Measurements from ENCODE around the gene NMT1.
"Not testable (repeated sequence)": the region's sequence is repeated elsewhere in the genome, so short reads cannot be mapped to it uniquely, and the experiment has no call there.

Gene NMT1

GRCh38 chr17:45118691-45119090 is 57.6 kb downstream of the NMT1 start:
- no peak for DNase-seq (ENCODE audit: low read depth in 1 of 2, low spot score in 1 of 2)

- DNase-seq (ENCODE audit: low read depth in 1 of 2, low spot score in 1 of 2) = no peak
Observed at GRCh38 chr17:45119964-45120363, 58.8 kb downstream of the NMT1 start.

GRCh38 chr17:45120558-45120957 is 59.4 kb downstream of the NMT1 start:
- no peak for DNase-seq (ENCODE audit: low read depth in 1 of 2, low spot score in 1 of 2)

DNA sequence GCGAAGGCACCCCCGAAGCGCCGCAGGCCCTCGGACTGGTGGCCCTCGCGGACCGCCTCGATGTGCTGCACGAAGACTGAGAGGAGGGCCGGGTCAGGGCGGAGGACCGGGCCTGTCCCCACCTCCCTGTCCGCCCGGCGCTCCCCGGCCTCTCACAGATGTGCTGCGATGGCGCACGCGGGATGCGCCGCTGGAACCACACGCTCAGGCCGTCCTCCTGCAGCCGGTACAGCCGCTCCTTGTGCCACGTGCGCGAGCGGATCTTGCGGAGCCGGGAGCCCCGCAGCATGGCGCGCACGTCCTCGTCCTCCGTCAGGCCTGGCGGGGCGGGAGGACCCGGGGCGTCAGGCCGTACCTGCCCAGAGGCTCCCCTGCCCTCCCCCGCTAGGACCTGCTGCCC is 59.9 kb downstream of the NMT1 start:
- DNase-seq (ENCODE audit: low read depth in 1 of 2, low spot score in 1 of 2) = no peak

DNA sequence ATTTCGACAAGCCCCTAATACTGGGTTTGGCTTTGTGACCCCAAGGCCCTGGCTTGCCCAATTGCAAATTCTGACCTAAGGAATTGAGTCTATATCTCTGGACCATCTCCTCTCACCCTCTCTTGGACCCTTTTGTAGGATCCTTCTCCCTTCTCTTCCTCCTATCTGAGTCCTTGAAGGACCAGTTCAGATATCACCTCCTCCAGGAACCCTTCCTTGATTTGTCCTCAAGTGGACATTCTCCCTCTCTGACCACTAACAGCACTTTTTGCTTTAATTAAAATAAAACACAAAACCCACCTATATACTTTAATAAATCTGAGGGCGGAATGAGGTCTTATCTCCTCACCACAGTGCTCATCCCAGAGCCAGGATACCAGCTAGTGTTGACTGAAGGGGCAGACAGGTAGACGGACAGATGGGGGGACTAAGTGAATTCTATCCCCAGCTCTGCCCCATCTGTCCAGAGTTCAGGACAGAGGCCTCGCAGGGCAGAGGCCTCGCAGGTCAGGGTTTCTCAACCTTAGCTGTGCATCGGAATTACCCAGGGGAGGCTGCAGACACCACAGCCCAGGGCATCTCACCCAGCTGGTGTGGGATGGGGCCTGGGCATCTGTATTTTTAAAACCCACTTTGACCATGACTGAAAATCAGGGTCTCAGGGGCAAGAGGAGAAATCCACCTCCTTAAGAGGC is 62.1 kb downstream of the NMT1 start:
- no peak for DNase-seq (ENCODE audit: low read depth in 1 of 2, low spot score in 1 of 2)

GRCh38 chr17:45123930-45124796 is 63.0 kb downstream of the NMT1 start:
- DNase-seq (ENCODE audit: low read depth in 1 of 2, low spot score in 1 of 2) = no peak

GRCh38 chr17:45124797-45125122 is 63.6 kb downstream of the NMT1 start:
- not testable (repeated sequence) for DNase-seq (ENCODE audit: low read depth in 1 of 2, low spot score in 1 of 2)

- no peak for DNase-seq (ENCODE audit: low read depth in 1 of 2, low spot score in 1 of 2)
Observed at GRCh38 chr17:45125509-45125908, 64.4 kb downstream of the NMT1 start.

DNA sequence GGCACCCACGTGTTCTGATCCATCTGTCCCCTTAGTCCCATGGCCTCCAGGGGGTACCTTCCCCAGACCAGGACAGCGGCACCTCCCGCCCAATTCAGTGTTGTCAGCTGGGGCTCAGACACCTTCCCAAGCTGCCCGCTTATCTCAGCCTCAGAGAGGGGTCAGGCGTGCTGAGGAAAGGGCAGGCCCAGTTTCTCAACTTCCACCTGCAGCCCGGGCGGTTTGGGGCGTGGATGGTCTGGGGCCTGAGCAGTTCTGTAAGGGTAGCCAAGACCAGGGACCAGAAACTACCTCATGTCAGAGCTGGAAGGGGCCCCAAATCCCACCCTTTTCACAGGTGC is 66.1 kb downstream of the NMT1 start:
- DNase-seq (ENCODE audit: low read depth in 1 of 2, low spot score in 1 of 2) = no peak

- no peak for DNase-seq (ENCODE audit: low read depth in 1 of 2, low spot score in 1 of 2)
Observed at GRCh38 chr17:45127548-45128300, 66.6 kb downstream of the NMT1 start.

DNA sequence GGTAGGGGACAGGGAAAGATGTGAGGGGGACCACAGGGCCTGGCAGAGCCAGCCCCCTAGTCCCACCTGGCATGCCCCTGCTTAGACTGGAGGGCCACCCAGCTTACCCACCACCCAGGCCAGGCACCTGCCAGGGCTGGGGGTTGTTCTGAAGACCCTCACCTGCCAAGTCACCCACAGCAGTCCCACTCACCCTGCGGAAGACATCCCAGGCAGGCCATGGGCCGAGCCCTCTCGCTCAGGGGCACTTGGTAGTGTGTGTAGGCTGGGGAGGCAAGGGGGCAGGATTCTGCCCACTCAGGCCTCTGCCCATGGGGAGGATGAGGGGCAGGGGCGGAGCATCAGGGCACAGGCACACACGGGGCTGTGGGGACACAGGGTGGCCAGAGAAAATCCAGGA is 67.2 kb downstream of the NMT1 start:
- no peak for DNase-seq (ENCODE audit: low read depth in 1 of 2, low spot score in 1 of 2)

DNA sequence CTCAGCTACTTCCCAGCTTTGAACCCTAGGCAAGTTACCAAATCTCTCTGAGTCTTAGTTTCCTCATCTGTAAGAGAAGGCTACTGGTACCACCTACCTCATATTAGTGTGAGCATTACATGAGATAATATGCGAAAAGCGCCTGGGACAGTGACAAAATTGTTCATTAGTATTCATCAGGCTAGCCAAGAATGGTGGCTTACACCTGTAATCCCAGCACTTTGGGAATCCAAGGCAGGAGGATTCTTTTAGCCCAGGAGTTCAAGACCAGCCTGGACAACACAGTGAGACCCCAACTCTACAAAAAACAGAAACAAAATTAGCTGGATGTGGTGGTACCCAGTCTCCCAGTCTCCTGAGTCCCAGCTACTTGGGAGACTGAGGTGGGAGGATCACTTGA is 67.9 kb downstream of the NMT1 start:
- DNase-seq (ENCODE audit: low read depth in 1 of 2, low spot score in 1 of 2) = no peak

- no peak for DNase-seq (ENCODE audit: low read depth in 1 of 2, low spot score in 1 of 2)
Observed at GRCh38 chr17:45129426-45129939, 68.4 kb downstream of the NMT1 start.

DNA sequence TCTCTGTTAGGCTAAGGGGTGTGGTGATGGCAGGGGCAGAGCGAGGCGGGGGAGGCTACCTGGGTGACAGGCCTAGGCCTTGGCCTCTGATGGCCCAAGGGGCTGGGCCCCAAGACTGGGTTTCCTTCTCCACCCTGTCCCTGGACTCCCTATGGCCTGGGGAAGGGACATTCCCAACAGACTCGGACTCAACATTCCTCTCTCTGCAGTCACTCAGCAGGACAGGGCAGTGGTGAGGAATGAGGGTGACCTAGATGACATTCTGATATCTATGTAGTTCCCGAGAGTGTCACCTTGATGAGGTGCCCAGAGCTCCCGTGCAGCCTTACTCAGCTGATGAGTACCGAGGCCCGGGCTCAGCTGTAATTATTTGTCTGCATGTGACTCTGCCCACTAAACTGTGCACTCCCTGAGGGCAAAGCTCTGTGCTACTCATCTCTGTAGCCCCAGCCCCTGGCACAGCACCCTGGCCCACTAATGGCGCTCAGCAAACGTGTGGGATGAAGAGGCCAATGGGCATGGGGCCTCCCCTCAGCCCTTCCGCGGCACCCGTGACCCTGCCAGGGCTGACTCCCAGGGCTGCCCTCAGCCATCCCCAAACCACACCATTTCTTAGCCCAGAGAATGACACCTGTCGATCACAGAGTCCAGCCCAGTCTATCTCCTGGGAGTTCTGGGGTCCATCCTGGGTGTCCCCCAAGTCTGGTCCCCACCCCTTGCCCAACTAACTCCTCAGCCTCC is 69.0 kb downstream of the NMT1 start:
- DNase-seq (ENCODE audit: low read depth in 1 of 2, low spot score in 1 of 2) = no peak

DNA sequence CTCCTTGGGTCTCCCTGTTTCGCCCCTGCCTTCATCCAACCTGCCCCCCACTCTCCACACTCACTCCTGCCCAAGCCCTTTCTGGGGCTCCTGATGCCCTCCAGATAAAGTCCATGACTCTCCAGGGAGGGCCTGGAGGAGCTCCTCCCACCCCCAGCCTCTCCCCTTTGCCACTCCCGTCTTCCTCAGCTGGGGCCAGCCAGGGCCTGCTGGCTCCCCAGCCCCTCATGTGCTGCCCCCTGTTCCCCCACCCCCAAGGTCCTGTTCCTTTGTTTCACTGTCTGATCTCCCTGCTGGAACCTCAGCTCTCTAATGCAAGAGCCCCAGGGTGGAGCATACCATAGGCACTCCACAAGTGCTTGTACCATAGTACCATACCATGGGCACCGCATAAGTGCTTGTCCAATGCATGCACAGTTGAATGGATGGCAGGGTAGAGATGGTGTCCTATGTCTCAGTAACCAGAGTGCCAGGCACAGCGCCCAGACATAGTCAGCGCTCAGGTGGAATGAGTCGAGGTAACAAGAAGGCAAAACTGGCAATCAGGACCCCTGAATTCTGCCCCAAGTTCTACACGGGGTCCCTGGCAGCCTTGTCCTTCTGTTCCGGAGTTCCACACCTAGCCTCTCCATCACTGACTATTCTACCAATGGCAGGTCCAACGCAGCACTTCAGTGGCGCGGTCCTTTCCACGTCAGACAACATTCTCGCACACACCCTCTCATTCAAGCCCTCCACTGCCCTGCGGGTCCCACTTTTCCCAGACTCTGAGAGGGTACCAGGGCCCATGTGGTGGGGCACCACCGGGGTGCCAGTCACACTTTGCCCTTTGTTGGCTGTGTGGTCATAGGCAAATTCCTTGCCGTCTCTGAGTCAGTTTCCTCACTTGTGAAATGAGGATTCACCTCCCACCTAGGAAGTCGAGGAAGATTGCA is 69.8 kb downstream of the NMT1 start:
- no peak for DNase-seq (ENCODE audit: low read depth in 1 of 2, low spot score in 1 of 2)

- peak in 1 of 2 donors; percentile 37 for DNase-seq (ENCODE audit: low read depth in 1 of 2, low spot score in 1 of 2)
Observed at GRCh38 chr17:45131616-45132319, 70.7 kb downstream of the NMT1 start.

- no peak for DNase-seq (ENCODE audit: low read depth in 1 of 2, low spot score in 1 of 2)
Observed at GRCh38 chr17:45132320-45132571, 71.1 kb downstream of the NMT1 start, which contains the start of gene PLCD3. PLCD3 (minus strand) TSS chr17:45132515; CDS start chr17:45132410, 105 bp downstream.

- DNase-seq (ENCODE audit: low read depth in 1 of 2, low spot score in 1 of 2) = peak; percentile 52 to 56
Observed at GRCh38 chr17:45132572-45133463, 71.7 kb downstream of the NMT1 start.

Measured in activated T-helper 1 cell treated with anti-CD3 and anti-CD28 coated beads, Interleukin-2, amount 50 U/mL, for 16 hours (primary cell).